Measurements from ENCODE around the gene ARPC5. TPM values are rescaled to one million over a fixed set of nuclear protein-coding genes. Genes with fewer than 3 reads are reported as not detected.

The ARPC5 gene
- total and polyA plus RNA-seq, 10 of the 15 experiments (the other 5 are each of a cell fraction or from before 2014, with no cell fraction given) = 238 to 784 (median 309) TPM

GRCh38 chr1:183612407-183612806 lies 23.2 kb downstream of the ARPC5 start:
- ChIA-PET CTCF (interaction anchor here (1.0 kb wide), 2 partner anchors 10 to 143 kb away, joined by 4 read pairs; no protein-coding TSS in a partner anchor), POLR2A (no interaction called here), RAD21 (ENCODE audit: unreplicated experiment) (no interaction called here), SMC1A (ENCODE audit: uncharacterized antibody, unreplicated experiment) (no interaction called here)
- in situ Hi-C loops (cut with MboI) (no loop called here), intact Hi-C loops (cut with micrococcal nuclease; ENCODE audit: unreplicated experiment) (no loop called here)
- Histone ChIP-seq H3K9me3 (replicated peaks; ENCODE audit: control insufficient read depth, insufficient read depth, low read length) (no peaks in the 10 kb centered on the region), H3K4me1 (ENCODE audit: control insufficient read depth, insufficient read depth, low read length) (peaks cover 22% of the 10 kb centered on the region), H3K27me3 (replicated peaks in 1 of 2; ENCODE audit: control insufficient read depth in 2 of 2, insufficient read depth in 2 of 2, low read length in 1 of 2) (no peaks in the 10 kb centered on the region), H3K36me3 (ENCODE audit: control insufficient read depth in 2 of 2, insufficient read depth in 2 of 2, low read length in 1 of 2) (no peaks in the 10 kb centered on the region), H3K9ac (ENCODE audit: control insufficient read depth, insufficient read depth, low read length) (no peak overlapping the region), H3K27ac (ENCODE audit: control insufficient read depth, insufficient read depth) (no peak overlapping the region), H2AFZ (ENCODE audit: control insufficient read depth, low read depth, low read length) (no peak overlapping the region), H4K20me1 (ENCODE audit: control insufficient read depth, insufficient read depth) (no peaks in the 10 kb centered on the region), H3K79me2 (ENCODE audit: control insufficient read depth, insufficient read depth, low read length) (no peaks in the 10 kb centered on the region), H3K4me3 (no peak overlapping the region), H3K4me2 (ENCODE audit: control insufficient read depth, insufficient read depth) (no peak overlapping the region)
- WGBS (ENCODE audit: insufficient coverage, insufficient replicate concordance, low lambda C conversion rate, missing lambda C conversion rate) = 35% methylated on average over 3 of the region's 3 CpGs
- FAIRE-seq = no peak
- DNase-seq (ENCODE audit: low read depth, low spot score) = no peak
- TF ChIP-seq, protein P1, sequence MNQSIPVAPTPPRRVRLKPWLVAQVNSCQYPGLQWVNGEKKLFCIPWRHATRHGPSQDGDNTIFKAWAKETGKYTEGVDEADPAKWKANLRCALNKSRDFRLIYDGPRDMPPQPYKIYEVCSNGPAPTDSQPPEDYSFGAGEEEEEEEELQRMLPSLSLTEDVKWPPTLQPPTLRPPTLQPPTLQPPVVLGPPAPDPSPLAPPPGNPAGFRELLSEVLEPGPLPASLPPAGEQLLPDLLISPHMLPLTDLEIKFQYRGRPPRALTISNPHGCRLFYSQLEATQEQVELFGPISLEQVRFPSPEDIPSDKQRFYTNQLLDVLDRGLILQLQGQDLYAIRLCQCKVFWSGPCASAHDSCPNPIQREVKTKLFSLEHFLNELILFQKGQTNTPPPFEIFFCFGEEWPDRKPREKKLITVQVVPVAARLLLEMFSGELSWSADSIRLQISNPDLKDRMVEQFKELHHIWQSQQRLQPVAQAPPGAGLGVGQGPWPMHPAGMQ (IDR thresholded peaks at IDR 0.05; ENCODE audit: borderline replicate concordance) = no peak
- no peak for ATAC-seq
- no TSS peak for BruUV-seq (replicated peaks)

GRCh38 chr1:183611021-183611420 lies 24.6 kb downstream of the ARPC5 start:
- no peaks in the 10 kb centered on the region for H3K36me3 ChIP-seq (ENCODE audit: control insufficient read depth in 2 of 2, insufficient read depth in 2 of 2, low read length in 1 of 2)
- no peaks in the 10 kb centered on the region for H3K27me3 ChIP-seq (replicated peaks in 1 of 2; ENCODE audit: control insufficient read depth in 2 of 2, insufficient read depth in 2 of 2, low read length in 1 of 2)
- in situ Hi-C loops (cut with MboI) (no loop called here), intact Hi-C loops (cut with micrococcal nuclease; ENCODE audit: unreplicated experiment) (no loop called here)
- ChIA-PET SMC1A (ENCODE audit: uncharacterized antibody, unreplicated experiment) (interaction anchor here (0.9 to 12.6 kb wide), 11 partner anchors 10 to 344 kb away, joined by 3 to 363 read pairs (median 8); partner anchors contain the start of genes APOBEC4 and NCF2), POLR2A (no interaction called here), CTCF (interaction anchor here (1.1 to 9.8 kb wide), 6 partner anchors 9 to 74 kb away, joined by 3 to 152 read pairs (median 18); partner anchors contain the start of gene NCF2), RAD21 (ENCODE audit: unreplicated experiment) (interaction anchor here (1.0 to 6.1 kb wide), 4 partner anchors 15 to 140 kb away, joined by 3 to 69 read pairs (median 17); partner anchors contain the start of gene NCF2)
- ATAC-seq (no peak), DNase-seq (ENCODE audit: low read depth, low spot score) (no peak), FAIRE-seq (no peak)
- H3K4me3 ChIP-seq = no peak overlapping the region
- no peak overlapping the region for H3K27ac ChIP-seq (ENCODE audit: control insufficient read depth, insufficient read depth)
- no peaks in the 10 kb centered on the region for H3K9me3 ChIP-seq (replicated peaks; ENCODE audit: control insufficient read depth, insufficient read depth, low read length)
- H3K9ac ChIP-seq (ENCODE audit: control insufficient read depth, insufficient read depth, low read length) = no peak overlapping the region
- WGBS (ENCODE audit: insufficient coverage, insufficient replicate concordance, low lambda C conversion rate, missing lambda C conversion rate) = 0% methylated on average over 2 of the region's 2 CpGs
- no peak overlapping the region for H2AFZ ChIP-seq (ENCODE audit: control insufficient read depth, low read depth, low read length)
- H4K20me1 ChIP-seq (ENCODE audit: control insufficient read depth, insufficient read depth) = no peaks in the 10 kb centered on the region
- no peak overlapping the region for H3K4me2 ChIP-seq (ENCODE audit: control insufficient read depth, insufficient read depth)
- H3K79me2 ChIP-seq (ENCODE audit: control insufficient read depth, insufficient read depth, low read length) = no peaks in the 10 kb centered on the region
- no TSS peak for BruUV-seq (replicated peaks)
- peaks cover 33% of the 10 kb centered on the region for H3K4me1 ChIP-seq (ENCODE audit: control insufficient read depth, insufficient read depth, low read length)
- TF ChIP-seq NBN (IDR thresholded peaks at IDR 0.05) (no peak), ASH2L (IDR thresholded peaks at IDR 0.05; ENCODE audit: borderline replicate concordance, low read depth) (no peak), FOXM1 (IDR thresholded peaks at IDR 0.05; ENCODE audit: low read depth, low read length) (no peak), IKZF2 (IDR thresholded peaks at IDR 0.05) (no peak), EZH2 (IDR thresholded peaks at IDR 0.05; ENCODE audit: borderline replicate concordance, control insufficient read depth, low read depth, low read length) (no peak), ATF7 (IDR thresholded peaks at IDR 0.05; ENCODE audit: low read depth) (no peak), RELB (IDR thresholded peaks at IDR 0.05; ENCODE audit: low read depth) (no peak), SUPT20H (IDR thresholded peaks at IDR 0.05; ENCODE audit: borderline replicate concordance, control insufficient read depth, low read depth, low read length) (no peak), HDAC2 (IDR thresholded peaks at IDR 0.05) (no peak), GABPA (IDR thresholded peaks at IDR 0.05; ENCODE audit: low read depth) (no peak)
- TF ChIP-seq, protein P2, sequence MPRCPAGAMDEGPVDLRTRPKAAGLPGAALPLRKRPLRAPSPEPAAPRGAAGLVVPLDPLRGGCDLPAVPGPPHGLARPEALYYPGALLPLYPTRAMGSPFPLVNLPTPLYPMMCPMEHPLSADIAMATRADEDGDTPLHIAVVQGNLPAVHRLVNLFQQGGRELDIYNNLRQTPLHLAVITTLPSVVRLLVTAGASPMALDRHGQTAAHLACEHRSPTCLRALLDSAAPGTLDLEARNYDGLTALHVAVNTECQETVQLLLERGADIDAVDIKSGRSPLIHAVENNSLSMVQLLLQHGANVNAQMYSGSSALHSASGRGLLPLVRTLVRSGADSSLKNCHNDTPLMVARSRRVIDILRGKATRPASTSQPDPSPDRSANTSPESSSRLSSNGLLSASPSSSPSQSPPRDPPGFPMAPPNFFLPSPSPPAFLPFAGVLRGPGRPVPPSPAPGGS (IDR thresholded peaks at IDR 0.05; ENCODE audit: borderline replicate concordance, insufficient read depth, low read depth, low read length, poor library complexity, severe bottlenecking) = no peak
- TF ChIP-seq, protein P3, sequence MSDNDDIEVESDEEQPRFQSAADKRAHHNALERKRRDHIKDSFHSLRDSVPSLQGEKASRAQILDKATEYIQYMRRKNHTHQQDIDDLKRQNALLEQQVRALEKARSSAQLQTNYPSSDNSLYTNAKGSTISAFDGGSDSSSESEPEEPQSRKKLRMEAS (IDR thresholded peaks at IDR 0.05; ENCODE audit: low read depth, low read length) = no peak

All from GM12878 (cell line).